ENCODE results near the gene LTBP3. TPM values are rescaled to one million over a fixed set of nuclear protein-coding genes. Genes with fewer than 3 reads are reported as not detected.

The LTBP3 gene
- total and polyA plus RNA-seq, 2 of the 13 experiments (the other 11 are each of a cell fraction or from before 2014, with no cell fraction given): 12.2 to 68.1 TPM

GRCh38 chr11:65498977-65499712, 59.0 kb downstream of the LTBP3 start, which contains the start of gene MALAT1 (continued):
- TF ChIP-seq ZNF362 (CRISPR knock-in tag; IDR thresholded peaks at IDR 0.05; ENCODE audit: borderline replicate concordance): peak; percentile 48; the same call in 1 of the 2 replicates
- TF ChIP-seq MTA3 (CRISPR knock-in tag; IDR thresholded peaks at IDR 0.05): no peak
- TF ChIP-seq RFXAP (CRISPR knock-in tag; IDR thresholded peaks at IDR 0.05; ENCODE audit: borderline replicate concordance): no peak
- no peak for TF ChIP-seq UBTF (CRISPR knock-in tag; IDR thresholded peaks at IDR 0.05)
- no peak for TF ChIP-seq ZBTB46 (CRISPR knock-in tag; IDR thresholded peaks at IDR 0.05; ENCODE audit: borderline replicate concordance)
- no peak for TF ChIP-seq NFE2L2 (IDR thresholded peaks at IDR 0.05; ENCODE audit: low read length)
- TF ChIP-seq ARID2 (CRISPR knock-in tag; IDR thresholded peaks at IDR 0.05; ENCODE audit: borderline replicate concordance): no peak; the same call in 1 of the 2 replicates
- TF ChIP-seq TOPORS (CRISPR knock-in tag; IDR thresholded peaks at IDR 0.05): no peak; the same call in 1 of the 2 replicates
- peak; percentile 46 for TF ChIP-seq ZNF503 (CRISPR knock-in tag; IDR thresholded peaks at IDR 0.05)
- TF ChIP-seq ZC3H13 (CRISPR knock-in tag; IDR thresholded peaks at IDR 0.05): no peak
- TF ChIP-seq NFAT5 (CRISPR knock-in tag; IDR thresholded peaks at IDR 0.05): 0 out of 2 replicates have a peak, but pooled peaks have one; percentile 41
- no peak; the same call in 1 of the 2 replicates for TF ChIP-seq MBD4 (IDR thresholded peaks at IDR 0.05; ENCODE audit: borderline replicate concordance, low read length)
- no peak for TF ChIP-seq SSRP1 (CRISPR knock-in tag; IDR thresholded peaks at IDR 0.05)
- TF ChIP-seq ZKSCAN5 (CRISPR knock-in tag; IDR thresholded peaks at IDR 0.05): no peak
- TF ChIP-seq THAP7 (CRISPR knock-in tag; IDR thresholded peaks at IDR 0.05): no peak
